Stimulated activated CD4-positive, alpha-beta T cell treated with anti-CD3 and anti-CD28 coated beads, Interleukin-15, amount 100 ng/mL, for 48 hours (primary cell): ENCODE data around the gene RBM10.
A peak's percentile ranks its signal among the peaks of the same experiment; 100 is the strongest.
"Not testable (repeated sequence)": the region's sequence is repeated elsewhere in the genome, so short reads cannot be mapped to it uniquely, and the experiment has no call there.

Experiments
- DNase-seq, 2 donors: peaks; one replicate each; pipeline ENCODE4 v3.0.0-alpha.2; 2020; ENCODE audit warnings: low read depth in 2 of 2

The RBM10 gene, protein sequence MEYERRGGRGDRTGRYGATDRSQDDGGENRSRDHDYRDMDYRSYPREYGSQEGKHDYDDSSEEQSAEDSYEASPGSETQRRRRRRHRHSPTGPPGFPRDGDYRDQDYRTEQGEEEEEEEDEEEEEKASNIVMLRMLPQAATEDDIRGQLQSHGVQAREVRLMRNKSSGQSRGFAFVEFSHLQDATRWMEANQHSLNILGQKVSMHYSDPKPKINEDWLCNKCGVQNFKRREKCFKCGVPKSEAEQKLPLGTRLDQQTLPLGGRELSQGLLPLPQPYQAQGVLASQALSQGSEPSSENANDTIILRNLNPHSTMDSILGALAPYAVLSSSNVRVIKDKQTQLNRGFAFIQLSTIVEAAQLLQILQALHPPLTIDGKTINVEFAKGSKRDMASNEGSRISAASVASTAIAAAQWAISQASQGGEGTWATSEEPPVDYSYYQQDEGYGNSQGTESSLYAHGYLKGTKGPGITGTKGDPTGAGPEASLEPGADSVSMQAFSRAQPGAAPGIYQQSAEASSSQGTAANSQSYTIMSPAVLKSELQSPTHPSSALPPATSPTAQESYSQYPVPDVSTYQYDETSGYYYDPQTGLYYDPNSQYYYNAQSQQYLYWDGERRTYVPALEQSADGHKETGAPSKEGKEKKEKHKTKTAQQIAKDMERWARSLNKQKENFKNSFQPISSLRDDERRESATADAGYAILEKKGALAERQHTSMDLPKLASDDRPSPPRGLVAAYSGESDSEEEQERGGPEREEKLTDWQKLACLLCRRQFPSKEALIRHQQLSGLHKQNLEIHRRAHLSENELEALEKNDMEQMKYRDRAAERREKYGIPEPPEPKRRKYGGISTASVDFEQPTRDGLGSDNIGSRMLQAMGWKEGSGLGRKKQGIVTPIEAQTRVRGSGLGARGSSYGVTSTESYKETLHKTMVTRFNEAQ

DNA sequence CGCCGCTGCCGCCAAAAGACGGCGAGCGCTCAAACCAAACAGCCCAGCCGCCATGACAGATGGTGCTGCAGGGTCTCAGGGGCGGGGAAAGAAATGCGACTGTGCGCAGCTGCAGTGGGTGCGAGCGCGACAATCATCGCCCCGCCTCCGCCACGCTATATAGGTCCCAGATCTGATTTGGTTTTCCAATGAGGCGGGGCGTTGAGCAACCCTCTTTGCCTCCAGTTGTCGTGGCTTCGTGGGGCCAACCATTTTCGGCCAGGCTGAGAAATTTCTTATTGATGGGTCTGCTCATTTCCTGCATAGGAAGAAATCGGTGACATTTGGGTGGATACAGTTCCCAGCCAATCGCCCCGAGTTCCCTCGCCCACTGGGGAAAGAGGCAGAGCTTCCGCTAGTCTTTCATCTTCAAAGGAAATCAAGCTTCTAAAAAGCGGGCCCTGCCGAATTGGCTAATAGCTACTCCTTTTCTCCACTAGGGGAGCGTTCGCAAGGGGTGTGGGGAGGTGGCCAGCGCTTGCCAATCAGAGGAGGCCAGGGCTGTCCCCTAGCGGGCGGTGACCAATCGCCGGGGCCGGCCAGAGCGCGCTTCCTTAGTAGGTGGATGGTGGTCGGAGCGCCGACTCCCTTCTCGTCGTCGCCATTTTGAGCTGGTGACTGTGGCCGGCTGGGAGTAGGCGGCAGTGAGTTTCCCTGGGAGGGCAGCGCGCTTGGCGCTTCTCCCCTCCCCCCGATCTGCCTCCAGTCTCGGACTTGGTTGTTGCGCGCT lies at the start of gene RBM10, which contains the start of gene NDUFB11:
Gene RBM10, plus strand, starts transcription at position 596 of the 769 bp plus-strand sequence. CDS start 2,261 bp downstream, outside the sequence.
Gene NDUFB11, minus strand, starts transcription at position 77 of the 769 bp plus-strand sequence. Its CDS starts 23 bp downstream, at position 54.
- DNase-seq, result peak; percentile 84 to 87

GRCh38 chrX:47097018-47097417 lies 48.0 kb upstream of the RBM10 start:
- DNase-seq, result no peak

DNA sequence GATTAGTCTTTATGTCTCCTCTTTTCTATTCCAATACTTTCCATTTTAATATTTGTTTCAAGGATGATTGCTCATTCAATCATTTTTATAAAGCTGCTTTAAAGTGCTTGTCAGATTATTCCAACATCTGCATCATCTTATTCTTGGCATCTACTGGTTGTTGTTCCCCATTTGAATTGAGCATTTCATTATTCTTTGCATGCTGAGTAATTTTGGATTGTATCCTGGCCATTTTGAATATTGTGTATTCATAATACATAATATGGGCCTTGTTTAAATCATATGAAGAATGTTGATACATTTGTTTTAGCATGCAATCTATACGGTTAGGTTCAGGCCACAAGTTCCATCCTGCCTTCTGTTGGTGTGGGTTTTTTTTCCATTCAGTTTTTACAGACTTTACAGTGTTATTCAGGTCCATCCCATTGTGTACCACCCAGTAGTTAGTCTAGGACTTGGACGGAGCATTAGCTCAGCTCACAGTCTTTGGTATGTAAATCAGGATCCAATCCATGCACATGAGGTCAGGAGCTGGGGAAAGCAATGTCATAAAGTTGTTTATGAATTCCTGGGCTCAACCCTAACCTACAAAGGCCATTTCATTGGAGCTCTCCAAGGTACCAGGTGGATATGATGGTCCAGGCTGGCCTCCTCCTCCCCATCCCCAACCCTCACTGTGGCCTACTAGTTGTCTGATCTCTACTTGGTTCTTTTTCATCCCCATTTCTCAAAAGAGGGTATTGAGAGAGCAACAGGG lies 46.5 kb upstream of the RBM10 start:
- DNase-seq, result no peak

DNA sequence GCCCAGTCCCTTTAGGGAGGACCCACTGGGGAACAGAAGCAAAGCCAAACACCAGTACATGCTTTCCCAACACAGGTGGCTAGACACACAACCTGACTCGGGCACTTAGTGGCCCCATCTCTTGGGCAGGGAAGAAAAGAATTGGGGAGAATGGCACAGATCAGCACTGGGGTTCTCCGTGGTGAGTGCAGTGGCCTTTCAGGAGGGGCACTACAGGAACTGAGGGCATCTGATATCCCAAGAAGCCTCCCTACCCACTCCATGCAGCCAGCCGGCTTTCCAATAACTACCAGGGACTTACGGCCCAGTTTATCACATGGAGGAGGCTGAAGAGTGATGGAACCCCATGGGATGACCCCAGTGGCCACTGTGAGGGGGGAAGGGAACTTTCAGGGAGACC lies 43.8 kb upstream of the RBM10 start:
- DNase-seq, result no peak

GRCh38 chrX:47110936-47111615 lies 33.9 kb upstream of the RBM10 start:
- not testable (repeated sequence) for DNase-seq

DNA sequence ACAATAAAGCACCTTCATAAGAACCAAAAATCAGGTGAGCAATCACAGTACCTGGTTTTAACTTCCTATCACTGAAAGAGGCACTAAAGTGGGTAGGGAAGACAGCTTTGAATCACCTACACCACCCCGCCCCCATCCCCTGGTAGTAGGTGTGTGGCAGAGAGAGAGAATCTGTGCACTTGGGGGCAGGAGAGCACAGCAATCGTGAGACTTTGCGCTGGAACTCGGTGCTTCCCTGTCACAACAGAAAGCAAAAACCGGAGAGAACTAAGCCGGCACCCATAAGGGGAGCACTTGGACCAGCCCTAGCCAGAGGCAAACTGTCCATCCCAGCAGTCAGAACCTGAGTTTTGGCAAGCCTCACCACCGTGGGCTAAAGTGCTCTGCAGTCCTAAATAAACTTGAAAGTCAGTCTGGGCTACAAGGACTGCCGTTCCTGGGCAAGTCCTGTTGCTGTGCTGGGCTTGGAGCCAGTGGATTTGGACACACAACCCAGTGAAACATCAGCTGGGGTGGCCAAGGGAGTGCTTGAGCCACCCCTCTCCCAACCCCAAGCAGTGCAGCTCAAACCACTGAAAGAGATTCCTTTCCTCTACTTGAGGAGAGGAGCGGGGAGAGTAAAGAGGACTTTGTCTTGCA lies 32.6 kb upstream of the RBM10 start:
- DNase-seq, result no peak

GRCh38 chrX:47116551-47117110 lies 28.4 kb upstream of the RBM10 start:
- not testable (repeated sequence) for DNase-seq

GRCh38 chrX:47124466-47124865 lies 20.6 kb upstream of the RBM10 start:
- DNase-seq, result not testable (repeated sequence)

GRCh38 chrX:47129157-47129898 lies 15.7 kb upstream of the RBM10 start:
- DNase-seq, result peak; percentile 72 to 82

GRCh38 chrX:47129899-47130358 lies 15.1 kb upstream of the RBM10 start:
- no peak for DNase-seq

GRCh38 chrX:47133493-47133892 lies 11.5 kb upstream of the RBM10 start:
- no peak for DNase-seq

DNA sequence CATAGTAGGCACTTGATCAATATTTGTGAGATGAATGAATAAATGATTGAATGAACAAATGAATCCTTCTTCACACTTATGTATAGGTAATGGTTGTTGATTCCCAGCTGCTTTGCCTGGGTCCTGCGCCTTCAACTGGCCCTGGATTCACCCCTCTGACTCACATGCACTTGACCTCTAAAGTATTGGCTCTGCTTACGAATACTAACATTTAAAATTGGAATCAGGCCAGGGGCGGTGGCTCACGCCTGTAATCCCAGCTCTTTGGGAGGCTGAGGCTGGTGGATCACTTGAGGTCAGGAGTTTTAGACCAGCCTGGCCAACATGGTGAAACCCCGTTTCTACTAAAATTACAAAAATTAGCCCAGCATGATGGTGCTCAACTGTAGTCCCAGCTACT lies 9.4 kb upstream of the RBM10 start:
- not testable (repeated sequence) for DNase-seq

DNA sequence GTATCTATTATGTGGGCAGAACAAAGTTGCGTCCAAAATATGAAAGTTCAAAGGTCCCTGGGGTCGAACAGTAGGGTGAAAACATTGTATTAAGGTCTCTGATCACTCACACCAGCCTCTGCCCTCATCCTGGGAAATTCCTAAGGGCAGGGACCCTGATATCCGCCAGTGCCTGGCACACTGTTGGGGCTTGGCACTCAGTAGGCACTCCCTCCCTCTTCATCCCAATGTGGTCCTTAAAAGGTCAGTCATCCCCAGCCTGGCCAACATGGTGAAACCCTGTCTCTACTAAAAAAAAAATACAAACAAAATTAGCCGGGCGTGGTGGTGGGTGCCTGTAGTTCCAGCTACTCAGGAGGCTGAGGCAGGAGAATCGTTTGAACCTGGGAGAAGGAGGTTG lies 6.8 kb upstream of the RBM10 start:
- DNase-seq, result no peak

- no peak for DNase-seq
These were observed 961 bp upstream of the RBM10 start for GRCh38 chrX:47143894-47144625.

- DNase-seq, result no peak
These were observed 537 bp downstream of the RBM10 start for GRCh38 chrX:47145395-47146120.

- DNase-seq, result no peak
These were observed 1.3 kb downstream of the RBM10 start for GRCh38 chrX:47146121-47146935.
